HG02610 (cell line): ENCODE measurements around the gene GPR183.

Experiments
- ATAC-seq: cut with Tn5 transposase; IDR thresholded peaks from one replicate; pipeline ENCODE4 v1.9.1; 2021; ENCODE audit warnings: mild to moderate bottlenecking, moderate library complexity; ENCODE audit not compliant: unreplicated experiment

GPR183 gene

DNA sequence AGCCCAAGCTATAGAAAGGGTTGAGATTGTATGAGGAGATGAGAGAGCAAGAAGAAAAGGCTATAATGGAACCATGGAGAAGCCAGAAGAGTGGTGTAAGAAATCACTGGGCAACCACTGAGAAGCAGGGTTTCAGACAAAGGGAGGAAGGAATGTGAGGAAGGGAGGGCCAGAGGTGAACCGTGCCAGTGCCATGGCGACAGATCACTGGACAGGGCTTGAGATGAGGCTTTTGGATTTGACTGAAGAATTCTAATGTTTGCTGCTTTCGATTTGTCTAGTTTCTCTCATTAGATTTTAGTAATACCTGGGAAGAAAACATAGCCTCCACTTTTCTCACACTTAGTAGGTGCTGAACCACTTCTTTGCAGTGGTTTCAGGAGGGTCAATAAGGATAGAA, 6.3 kb upstream of the GPR183 start:
- ATAC-seq, result no peak

DNA sequence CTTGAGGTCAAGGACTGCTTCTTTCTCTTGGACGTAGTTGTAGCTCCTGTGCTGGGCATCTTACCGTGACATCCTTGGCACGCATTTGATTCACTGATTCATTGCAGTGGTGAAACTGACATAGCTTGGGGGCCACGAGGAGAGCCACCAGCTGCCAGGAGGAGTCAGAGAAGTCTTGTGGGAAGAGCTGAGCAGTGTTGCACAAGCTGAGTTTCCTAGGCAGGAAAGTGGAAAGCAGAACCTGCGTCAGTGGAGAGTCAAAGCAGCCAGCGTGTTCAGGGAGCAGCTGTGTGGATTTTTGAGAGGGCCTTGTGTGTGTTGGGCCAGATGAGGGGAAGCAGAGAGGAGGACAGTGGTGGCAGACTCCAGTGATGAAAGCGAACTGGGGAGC, 5.3 kb upstream of the GPR183 start:
- peak; percentile 39 for ATAC-seq

DNA sequence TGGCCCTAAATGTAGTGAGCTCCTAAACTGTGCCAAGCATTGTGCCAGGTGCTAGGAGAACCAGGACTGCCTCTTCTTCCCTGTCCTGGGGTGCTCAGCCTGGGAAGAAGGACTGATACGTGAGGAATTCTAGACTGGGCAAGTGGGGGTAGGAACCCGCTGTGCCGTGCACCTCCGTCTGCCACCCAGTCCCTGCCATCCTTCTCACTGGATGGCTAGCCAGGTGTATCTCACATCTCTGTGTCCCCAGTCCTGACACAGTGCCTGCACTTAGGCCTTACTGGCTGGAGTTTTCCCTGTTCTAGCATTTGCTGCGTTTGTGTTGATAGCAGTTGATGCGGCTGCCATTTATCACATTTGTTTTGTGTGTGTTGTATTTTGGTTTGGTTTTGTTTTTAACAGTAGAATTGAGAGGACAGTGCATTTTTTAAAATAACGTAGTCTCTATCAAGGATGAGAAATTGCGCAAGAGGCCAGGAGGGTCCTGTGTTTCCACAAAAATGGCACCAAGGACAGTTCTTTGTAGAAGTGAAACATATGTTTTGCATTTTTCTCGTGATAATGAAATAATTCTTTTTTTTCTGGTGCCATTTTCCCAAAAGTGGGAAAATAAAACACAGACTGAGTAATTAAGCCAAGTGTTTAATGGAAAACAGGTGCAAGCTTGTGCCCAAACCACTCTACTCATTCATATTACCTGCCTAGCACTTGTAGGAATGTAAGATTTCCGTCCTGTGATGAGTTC, 4.7 kb upstream of the GPR183 start:
- no peak for ATAC-seq

DNA sequence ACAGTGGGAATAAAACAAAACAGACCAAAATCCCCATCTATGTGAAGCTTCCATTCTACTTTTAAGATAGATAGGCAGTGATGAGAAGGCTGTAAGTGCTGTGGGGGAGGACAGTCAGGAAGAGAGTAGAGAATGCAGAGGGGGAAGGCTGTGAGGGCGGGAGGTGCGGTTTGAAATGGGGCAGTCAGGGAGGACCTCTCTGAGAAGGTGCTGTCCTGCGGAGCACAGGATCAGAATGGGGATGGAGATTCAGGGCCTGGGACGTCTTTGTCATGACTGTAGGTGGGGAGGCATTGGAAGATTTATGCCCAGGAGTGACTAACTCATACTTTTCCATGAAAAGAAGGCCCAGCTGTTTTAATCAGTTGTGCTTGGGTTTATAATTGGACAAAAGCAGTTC, 3.9 kb upstream of the GPR183 start:
- no peak for ATAC-seq

DNA sequence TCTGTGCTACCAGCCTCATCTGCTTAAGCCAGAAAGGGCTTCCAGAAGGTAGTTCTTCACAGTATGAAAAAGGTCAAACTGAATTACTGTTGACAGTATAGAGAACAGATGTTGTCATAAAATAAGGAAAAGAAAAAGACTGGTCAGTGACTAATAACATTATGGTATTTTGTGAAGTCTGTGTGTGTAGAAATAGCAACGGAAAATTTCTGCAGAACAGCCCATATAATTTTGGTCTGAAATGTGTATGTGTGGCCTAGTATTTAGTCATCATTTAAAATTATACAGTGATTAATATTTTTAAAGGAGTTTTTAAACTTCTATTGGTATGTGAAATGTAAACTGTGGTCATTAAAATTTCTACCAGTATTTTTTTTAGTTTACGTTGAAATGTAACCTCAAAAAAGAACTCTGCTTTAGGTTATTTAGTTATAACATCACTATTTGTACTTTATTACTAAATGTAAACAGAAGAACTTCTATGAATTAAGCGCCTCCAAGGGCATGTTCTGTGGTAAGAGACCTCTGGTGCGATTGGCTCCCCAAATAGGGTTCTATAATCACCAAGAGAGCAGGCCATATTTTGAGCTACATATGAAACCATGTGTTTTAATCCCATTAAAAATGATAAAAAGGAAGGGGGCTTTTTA, 3.3 kb upstream of the GPR183 start:
- peak; percentile 41 for ATAC-seq

DNA sequence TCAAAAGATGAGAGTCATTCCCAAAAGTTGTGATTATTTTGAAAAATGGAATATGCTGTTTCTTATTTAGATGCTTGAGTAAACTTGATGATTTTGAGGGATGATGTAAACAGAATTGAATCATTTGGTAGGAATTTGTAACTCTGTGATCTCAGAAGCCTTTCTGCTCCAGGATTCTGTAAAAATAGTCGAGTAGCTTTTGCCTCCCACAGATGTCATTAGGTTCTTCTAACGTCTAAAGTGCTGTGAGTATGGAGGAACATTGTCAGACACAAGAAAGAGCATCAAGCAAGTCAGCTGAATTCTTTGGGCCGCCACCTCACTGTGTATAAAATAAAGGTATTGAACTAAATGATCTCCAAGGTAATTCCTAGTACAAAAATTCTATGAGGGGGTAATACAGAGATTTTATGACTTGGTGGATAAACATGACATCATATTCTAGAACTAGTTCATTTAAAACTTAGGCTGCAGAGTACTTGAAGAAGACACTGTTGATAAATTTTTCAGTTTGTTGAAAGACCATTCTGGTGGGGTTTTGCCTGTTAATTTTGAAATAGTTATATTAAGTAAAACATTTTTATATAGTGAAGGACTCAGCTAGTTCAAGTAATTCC, 1.4 kb upstream of the GPR183 start:
- no peak for ATAC-seq

DNA sequence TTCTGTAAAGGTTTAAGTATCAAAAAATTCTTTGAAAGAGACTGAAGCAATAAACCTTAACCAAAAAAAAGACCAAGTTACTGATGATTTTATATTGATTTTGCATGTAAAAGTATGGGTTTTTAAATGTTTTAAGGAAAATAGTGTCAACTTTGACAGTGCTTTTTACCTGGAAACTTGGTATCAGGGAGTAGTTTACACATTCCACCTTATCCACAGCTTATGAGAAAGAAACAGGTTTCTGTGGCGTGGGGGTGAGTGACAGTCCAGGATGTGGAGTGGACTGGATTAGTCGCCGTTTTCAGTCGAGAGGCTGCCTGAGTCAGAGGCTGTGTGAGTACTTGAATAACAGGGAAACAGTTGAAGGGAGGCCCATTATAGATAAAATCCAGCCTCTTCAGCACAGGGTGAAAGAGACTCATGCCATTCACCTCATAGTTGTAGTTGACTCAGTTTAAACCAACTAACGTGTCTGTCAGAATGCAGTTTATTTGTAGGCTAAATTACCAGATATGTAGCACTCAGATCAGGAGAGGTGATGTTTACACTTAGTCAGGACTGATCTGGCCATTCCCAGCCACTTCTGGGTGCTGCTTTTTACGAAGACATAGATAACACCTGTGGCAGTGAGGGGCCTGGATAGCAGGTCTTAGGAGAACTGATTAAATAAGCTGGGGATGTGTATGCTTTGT, 595 bp upstream of the GPR183 start:
- peak; percentile 32 for ATAC-seq

DNA sequence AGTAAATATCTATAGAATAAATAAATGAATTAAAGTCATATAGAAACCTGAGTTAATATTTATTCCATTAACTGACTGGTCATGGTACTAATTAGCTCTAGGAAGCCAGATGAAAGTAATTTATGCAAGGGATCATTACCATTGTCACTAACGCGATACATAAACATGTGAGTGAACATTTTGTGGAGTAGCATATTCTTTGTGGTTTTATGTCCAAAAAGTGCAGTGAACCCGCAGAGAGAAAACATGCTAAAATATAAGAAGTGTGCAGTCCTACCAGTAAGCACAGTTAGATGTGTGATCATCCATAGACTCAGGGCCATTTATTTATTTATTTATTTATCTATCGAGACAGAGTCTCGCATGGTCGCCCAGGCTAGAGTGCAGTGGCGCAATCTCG, 1.6 kb downstream of the GPR183 start:
- no peak for ATAC-seq

DNA sequence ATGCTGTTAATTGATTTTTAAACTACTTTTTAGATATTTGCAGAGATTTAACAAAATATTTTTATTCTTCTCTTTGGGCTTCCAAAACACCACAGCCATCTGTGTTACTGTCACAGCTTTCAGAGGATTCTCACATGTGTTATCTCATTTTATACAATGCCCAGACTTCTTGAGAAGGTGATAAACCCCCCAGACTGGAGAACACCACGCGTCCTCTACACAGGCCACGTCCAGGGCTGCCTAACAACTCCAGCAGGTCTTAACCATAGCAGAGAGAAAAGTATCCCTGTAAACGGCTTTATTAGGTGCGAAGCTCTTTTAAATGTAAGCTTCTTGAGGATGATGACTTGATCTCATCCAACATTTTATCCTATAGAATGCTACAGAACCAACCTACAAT, 2.0 kb downstream of the GPR183 start:
- no peak for ATAC-seq

DNA sequence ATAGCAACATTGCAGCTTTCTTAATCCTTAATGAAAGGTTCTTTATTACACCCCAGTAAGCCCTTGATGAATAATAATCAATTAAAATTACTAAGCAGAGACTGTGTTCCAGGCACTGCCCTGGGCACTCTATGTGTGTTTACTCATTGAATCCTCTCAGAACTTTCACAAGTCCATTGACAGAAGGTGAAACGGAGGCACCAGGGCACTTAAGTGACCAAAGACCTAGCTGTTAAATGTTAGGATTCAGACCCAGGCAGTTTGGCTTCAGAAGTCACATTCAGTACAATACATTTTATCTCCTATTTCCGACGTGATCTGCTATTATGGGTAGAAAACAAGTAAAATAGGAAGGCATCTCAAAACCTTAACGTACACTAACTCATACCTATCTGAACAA, 2.7 kb downstream of the GPR183 start:
- no peak for ATAC-seq

DNA sequence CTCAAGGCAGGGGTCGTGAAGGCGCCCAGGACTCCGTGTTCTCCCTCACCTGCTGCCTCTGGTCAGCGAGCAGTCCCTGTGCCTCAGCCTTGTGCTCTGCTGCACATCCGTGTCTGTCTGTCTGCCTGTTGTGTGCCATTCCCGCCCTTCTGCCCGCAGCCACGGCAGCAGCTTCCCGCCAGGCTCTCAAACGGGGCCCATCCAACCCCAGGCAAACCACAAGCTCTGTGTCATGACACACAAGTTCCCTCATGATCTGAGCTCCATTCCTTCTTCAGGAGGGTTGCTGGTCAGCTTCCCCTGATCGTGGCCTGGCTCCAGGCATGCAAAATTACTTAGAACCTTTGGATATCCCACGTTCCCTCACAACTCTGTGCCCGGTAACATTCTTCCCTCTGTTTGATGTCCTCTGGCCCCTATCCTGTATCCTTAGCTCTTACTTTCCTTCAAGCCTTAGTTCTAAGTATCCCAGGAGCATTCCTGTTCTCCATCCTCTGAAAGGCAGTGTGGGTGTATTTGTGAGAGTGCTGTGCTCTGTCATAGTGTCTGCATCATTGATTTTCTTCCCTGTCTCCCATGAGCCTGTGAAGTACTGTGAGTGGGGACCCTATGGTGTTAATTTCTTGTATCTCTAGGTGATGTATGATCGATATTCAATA, 3.2 kb downstream of the GPR183 start:
- ATAC-seq, result no peak

DNA sequence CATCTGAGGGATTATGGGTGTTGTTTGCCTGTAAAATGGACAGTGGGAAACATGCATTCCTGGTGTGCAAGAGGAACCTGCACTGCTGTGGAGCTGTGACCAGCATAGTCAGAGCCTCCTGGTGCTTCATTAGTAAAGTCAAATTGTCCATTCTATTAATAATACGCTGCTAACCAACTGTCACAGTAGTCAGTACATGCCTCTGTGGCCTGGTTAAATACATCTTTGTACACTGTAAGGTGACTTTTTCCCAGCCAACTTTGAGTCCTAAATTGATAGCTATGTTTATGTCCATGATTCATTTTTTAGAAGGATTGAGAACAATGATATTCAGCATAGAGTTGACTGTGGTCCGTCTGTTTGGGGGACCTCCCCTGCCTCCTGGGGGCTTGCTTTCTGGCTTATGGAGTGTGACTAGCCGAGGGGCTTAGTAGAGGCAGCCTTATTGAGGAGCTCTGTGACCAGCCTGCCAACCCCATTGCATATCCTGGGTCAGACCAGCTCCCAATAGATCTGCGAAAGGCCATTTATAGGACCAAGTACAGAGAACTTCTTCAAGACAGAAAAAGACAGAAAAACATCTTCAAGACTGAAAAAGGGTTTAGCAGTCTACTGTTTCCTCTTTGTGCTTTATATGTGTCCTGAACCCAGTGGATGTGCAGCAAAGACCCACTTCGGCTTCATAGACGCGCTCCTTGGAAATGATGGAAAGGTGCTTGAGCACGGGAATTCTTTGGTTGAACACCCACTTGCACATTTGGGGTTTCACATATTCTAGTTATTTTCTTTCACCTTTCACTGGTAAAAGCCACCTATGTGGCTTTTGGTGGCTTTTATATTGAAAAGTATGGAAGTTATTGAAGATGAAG, 4.3 kb downstream of the GPR183 start:
- ATAC-seq, result no peak

DNA sequence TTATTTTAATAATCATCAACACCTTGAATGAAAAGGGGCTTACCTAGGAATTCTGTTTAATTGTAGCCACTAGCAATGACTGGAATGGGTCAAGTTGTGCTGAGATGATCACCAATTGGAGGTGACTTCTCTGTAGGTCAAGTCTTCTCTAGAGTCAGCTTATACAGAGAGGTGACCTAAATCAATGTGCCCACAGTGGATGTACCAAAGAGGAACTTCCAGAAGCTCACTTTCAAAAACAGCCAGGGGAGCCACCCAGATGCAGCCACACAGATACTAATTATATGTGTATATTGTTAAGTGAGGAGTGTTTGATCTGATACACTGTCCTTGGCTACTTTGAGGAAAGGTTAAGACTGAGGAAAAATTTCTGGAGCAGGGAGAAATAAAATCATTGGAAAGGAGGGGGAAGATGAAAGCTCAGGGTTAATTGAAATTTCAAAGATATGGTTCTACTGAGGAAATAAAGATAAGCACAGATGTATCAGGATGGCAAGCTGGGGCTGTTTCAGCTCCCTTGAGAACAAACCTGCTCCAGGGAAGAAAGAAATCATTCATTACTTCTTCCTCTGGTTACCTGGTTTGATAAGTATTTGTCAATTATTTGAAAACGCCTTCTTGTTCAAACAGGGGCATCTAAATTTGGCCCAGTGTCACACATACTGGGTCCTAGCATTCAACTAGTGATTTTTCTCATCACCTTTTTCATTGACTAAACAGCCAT, 5.1 kb downstream of the GPR183 start:
- ATAC-seq, result no peak

DNA sequence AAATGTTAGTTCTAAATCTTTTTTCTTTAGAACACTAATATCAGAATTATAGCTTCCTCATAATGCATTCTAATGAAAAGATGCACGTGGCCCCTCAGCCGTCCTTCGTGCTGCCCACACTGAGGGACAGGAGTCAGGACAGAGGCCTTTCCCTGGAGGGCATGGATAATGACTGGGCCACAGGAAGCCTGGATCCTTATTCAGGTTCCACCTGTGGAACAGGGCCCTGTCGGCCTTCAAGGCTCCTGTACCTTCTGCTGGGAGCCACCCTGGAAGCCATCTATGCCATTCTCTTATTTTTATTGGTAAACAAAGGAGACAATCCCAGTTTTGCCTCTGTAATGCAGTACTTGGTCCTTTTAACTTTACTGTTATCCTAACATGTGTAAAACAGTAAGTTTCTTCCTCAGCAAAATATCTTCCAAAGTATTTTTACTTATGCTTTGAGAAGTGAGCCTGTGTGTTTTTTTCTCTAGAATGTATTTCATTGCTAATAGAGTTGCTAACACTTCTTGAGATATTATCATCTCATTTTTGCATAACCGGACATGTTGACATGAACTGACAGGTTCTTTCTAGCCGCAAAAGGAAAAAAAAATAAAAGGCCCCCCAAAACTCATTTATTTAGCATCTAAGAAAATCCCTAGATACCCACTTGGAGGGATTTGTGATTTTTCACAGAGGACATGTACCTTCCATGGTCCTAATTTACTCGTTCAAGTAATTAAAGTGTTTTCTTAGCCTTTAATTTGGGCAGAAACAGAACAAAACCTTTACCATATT, 6.0 kb downstream of the GPR183 start:
- no peak for ATAC-seq

DNA sequence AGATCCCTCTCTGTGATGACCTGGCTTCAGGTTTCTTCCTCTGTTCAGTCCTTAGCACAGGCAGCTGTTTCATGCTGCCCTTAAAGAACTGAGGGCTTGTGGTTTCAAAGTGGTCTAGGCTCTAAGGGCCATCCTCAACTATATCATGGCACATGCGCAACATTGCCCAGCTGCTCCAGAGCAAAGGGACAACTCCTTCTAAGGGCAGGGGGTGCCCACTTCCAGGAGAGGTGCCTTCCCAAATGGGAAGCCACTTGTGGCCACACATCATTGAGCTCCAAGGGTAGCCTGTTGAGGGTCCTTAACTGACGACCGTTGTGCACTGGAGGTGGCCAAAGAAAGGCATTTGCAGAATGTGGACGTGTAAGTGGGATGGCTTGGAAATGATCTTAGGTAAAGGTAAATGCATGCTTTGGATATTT, 7.3 kb downstream of the GPR183 start:
- no peak for ATAC-seq

DNA sequence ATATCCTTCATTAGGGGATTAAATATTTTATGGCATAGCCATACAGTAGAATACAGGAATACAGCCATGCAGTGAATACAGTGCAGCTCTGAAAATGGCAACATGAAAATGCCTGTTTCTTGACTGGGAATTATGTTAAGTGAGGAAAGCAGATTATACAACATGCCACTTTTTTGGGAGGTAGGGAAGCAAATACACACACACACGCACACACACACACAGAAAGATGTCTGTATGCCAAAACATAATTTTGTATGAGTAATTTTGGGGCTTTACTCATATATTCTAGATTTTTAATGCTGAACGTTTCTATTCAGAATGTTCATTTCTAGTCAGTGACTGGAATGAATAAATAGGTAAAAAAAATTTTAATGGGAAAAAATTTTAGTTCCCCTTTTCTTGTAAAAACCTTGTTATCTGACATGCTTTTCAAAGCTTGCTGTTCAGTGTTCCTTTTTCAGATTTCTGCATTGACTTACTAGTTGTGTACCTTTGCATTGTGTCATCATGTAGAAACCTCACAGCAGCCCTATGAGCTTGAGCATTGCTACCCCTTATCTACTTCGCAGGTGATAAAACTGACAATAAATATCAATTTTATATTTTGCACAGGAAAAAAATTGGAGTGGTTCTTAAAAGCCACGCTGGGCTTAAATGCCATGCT, 7.8 kb downstream of the GPR183 start:
- ATAC-seq, result no peak

DNA sequence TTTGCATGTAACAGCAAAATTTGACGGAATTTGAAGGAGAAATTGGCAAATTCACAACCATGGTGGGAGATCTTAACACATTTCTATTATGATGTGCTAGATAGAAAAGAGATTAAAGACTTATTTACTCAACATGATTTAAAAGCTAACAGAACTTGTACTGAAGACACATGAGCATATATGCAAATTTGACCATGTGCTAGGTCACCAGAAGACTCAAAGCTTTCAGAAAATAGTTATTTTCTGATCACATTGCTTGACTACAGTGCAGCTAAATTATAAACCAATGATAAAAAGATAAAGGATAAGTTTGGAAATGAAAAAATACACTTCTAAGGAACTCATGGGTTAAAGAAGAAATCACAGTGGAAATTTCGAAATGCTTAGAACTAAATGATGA, 9.1 kb downstream of the GPR183 start:
- ATAC-seq, result no peak

DNA sequence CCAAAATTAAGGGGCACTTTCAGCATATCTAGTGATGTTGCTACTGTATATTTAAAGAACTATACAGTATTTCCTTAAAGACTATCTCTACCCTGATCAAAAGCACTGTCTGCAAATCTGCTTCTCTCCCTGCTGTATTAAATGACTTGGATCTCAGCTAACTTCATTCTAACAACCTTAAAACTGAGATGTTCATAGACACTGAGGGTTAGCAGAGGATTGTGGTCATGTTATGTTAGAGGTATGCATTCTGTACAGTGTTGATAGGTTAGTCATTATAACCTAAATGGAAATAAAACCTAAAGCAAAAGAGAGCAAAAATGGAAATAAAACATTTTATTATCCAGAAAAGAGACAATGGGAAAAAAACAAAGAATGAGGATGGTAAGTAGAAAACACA, 9.9 kb downstream of the GPR183 start:
- ATAC-seq, result no peak
